GM19351 (cell line): ENCODE data around the gene ST3GAL6.

Experiments used
- ATAC-seq: cut with Tn5 transposase; IDR thresholded peaks from one replicate; pipeline ENCODE4 v1.9.1; 2021; ENCODE audit warnings: mild to moderate bottlenecking, moderate library complexity; ENCODE audit not compliant: unreplicated experiment

The ST3GAL6 gene

DNA sequence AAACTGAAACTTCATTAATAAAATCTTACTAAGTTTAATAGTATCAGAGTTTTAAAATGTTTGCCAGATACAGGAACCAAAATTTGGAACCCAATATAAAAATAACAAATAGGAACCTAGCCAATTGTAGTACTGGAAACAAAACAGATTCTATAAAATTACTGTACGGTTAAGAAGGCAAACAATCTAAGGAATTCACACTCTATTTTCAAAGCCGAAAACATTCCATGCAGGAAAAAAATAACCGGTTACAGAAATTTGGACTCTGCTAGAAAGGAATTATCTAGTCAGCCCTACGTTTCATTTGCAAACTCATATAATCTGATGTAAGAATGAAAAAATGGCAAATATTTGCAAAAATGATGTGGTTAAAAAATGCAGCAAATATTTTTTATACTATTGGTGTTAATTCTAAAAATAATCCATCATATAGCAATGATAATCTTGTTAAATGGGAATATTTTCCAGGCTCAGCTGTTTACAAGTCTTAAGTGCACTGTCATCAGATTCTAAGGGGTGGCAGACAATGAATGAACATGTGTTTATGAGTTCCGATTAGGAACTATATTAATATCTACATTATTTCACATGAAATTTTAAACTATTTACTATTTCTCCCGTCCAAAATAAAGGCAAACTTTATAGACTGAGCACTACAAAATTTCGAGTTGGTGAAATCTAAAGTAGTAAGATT is 80.3 kb downstream of the ST3GAL6 start:
- no peak for ATAC-seq
